HepG2 (cell line): ENCODE data around the gene TFAP2E. TPM values are rescaled to one million over a fixed set of nuclear protein-coding genes. Genes with fewer than 3 reads are reported as not detected.

ENCODE experiments used
- AKAP8 ChIP-seq: sonication (generic); formaldehyde crosslinking; IDR thresholded peaks from 2 replicates; pipeline ENCODE4 v1.5.1; 2020; ENCODE audit warnings: mild to moderate bottlenecking, missing genetic modification reagents
- DMAP1 ChIP-seq: IDR thresholded peaks from 2 replicates; pipeline ENCODE4 v1.6.1; 2016
- EZH2 ChIP-seq: conservative IDR thresholded peaks from 2 replicates; pipeline ENCODE4 v1.6.1; 2012; ENCODE audit warnings: mild to moderate bottlenecking, low read depth, low read length, moderate library complexity
- IKZF4 ChIP-seq: sonication (generic); formaldehyde crosslinking; IDR thresholded peaks from 2 replicates; pipeline ENCODE4 v1.5.1; 2020; ENCODE audit warnings: borderline replicate concordance, mild to moderate bottlenecking, low read depth, missing genetic modification reagents; ENCODE audit errors: not compliant biosample characterization
- KDM4B ChIP-seq: sonication (generic); formaldehyde crosslinking; IDR thresholded peaks from 2 replicates; pipeline ENCODE4 v1.4.0; 2020; ENCODE audit warnings: missing genetic modification reagents
- MATR3 ChIP-seq: sonication (generic); formaldehyde crosslinking; IDR thresholded peaks from 2 replicates; pipeline ENCODE4 v1.4.0; 2020; ENCODE audit warnings: missing genetic modification reagents
- MED13 ChIP-seq: sonication (generic); formaldehyde crosslinking; IDR thresholded peaks from 2 replicates; pipeline ENCODE4 v1.5.0; 2020; ENCODE audit warnings: missing genetic modification reagents
- MIER3 ChIP-seq: IDR thresholded peaks from 2 replicates; pipeline ENCODE4 v1.6.1; 2016; ENCODE audit warnings: missing compliant biosample characterization, borderline replicate concordance
- RAD21 ChIP-seq: fragments of 450-650 bp; formaldehyde crosslinking; IDR thresholded peaks from 2 replicates; pipeline ENCODE4 v1.5.0; 2020; ENCODE audit warnings: mild to moderate bottlenecking
- REL ChIP-seq: sonication (generic); formaldehyde crosslinking; conservative IDR thresholded peaks from 2 replicates; pipeline ENCODE4 v1.8.0; 2022; ENCODE audit warnings: mild to moderate bottlenecking, missing genetic modification reagents, moderate library complexity
- SUZ12 ChIP-seq: fragments of 150-350 bp; IDR thresholded peaks from 2 replicates; pipeline ENCODE4 v1.6.1; 2014; ENCODE audit warnings: low read depth, low read length
- TGIF2 ChIP-seq: IDR thresholded peaks from 2 replicates; pipeline ENCODE4 v1.6.1; 2016; ENCODE audit warnings: control low read depth, missing compliant biosample characterization
- ZFP36L1 ChIP-seq: sonication (generic); formaldehyde crosslinking; IDR thresholded peaks from 2 replicates; pipeline ENCODE4 v1.8.0; 2022; ENCODE audit warnings: mild to moderate bottlenecking, missing genetic modification reagents, moderate library complexity
- ZNF552 ChIP-seq: sonication (generic); formaldehyde crosslinking; IDR thresholded peaks from 2 replicates; pipeline ENCODE4 v1.9.0; 2022; ENCODE audit warnings: missing genetic modification reagents, mild to moderate bottlenecking, borderline replicate concordance
- ZNF607 ChIP-seq: sonication (generic); formaldehyde crosslinking; IDR thresholded peaks from 2 replicates; pipeline ENCODE4 v1.5.1; 2020; ENCODE audit warnings: missing genetic modification reagents, mild to moderate bottlenecking, borderline replicate concordance
- ZNF709 ChIP-seq: sonication (generic); formaldehyde crosslinking; IDR thresholded peaks from 2 replicates; pipeline ENCODE4 v1.5.0; 2020; ENCODE audit warnings: mild to moderate bottlenecking, missing genetic modification reagents
- ZNF724P ChIP-seq: sonication (generic); formaldehyde crosslinking; IDR thresholded peaks from 2 replicates; pipeline ENCODE4 v1.8.0; 2022; ENCODE audit warnings: missing genetic modification reagents, borderline replicate concordance
- ZNF883 ChIP-seq: sonication (generic); formaldehyde crosslinking; IDR thresholded peaks from 2 replicates; pipeline ENCODE4 v1.5.1; 2020; ENCODE audit warnings: mild to moderate bottlenecking, missing genetic modification reagents; ENCODE audit errors: not compliant biosample characterization
- polyA plus RNA-seq, 8 experiments: library from polyadenylated mRNA; depleted of rRNA in 3 of 8; stranded (reverse) in 7 of 8; unstranded in 1 of 8; fragments of >200 nt; fragmentation: Illumina TruSeq in 4 of 8; extraction: Trizol in 4 of 8; gene quantifications; 2 replicates each; pipeline versions ENCODE4 v1.2.1 to v1.2.3, GENCODE V29; 2011 to 2016; ENCODE audit warnings: low read depth in 4 of 8, missing spikeins in 1 of 8, mixed read lengths in 1 of 8; ENCODE audit not compliant: insufficient read depth in 1 of 8
- total RNA-seq, 5 experiments: library from RNA; depleted of rRNA; stranded (reverse); fragments of >200 nt; fragmentation: Illumina TruSeq; extraction: Trizol; gene quantifications; 2 replicates each; pipeline ENCODE4 v1.2.3, GENCODE V29; 2016; ENCODE audit warnings: low read depth in 1 of 5
- TF ChIP-seq, protein P1 (sequence below): sonication (generic); formaldehyde crosslinking; IDR thresholded peaks from 2 replicates; pipeline ENCODE4 v1.4.0; 2020; ENCODE audit warnings: missing genetic modification reagents, low read depth, mild to moderate bottlenecking, borderline replicate concordance
- TF ChIP-seq, protein P2 (sequence below): sonication (generic); formaldehyde crosslinking; IDR thresholded peaks from 2 replicates; pipeline ENCODE4 v1.5.1; 2020; ENCODE audit warnings: missing genetic modification reagents, mild to moderate bottlenecking, borderline replicate concordance
- TF ChIP-seq, protein P3 (sequence below): sonication (generic); formaldehyde crosslinking; IDR thresholded peaks from 2 replicates; pipeline ENCODE4 v1.5.1; 2020; ENCODE audit warnings: missing genetic modification reagents, mild to moderate bottlenecking, borderline replicate concordance
- TF ChIP-seq, protein P4 (sequence below): sonication (generic); formaldehyde crosslinking; IDR thresholded peaks from 2 replicates; pipeline ENCODE4 v1.8.1; 2023; ENCODE audit warnings: mild to moderate bottlenecking, moderate library complexity, missing genetic modification reagents
- TF ChIP-seq, protein P5 (sequence below): sonication (generic); formaldehyde crosslinking; IDR thresholded peaks from 2 replicates; pipeline ENCODE4 v1.4.0; 2020; ENCODE audit warnings: missing genetic modification reagents
- TF ChIP-seq, protein P6 (sequence below): sonication (generic); formaldehyde crosslinking; IDR thresholded peaks from 2 replicates; pipeline ENCODE4 v1.5.0; 2020; ENCODE audit warnings: missing genetic modification reagents

Gene TFAP2E
- total and polyA plus RNA-seq, 2 of the 13 experiments (the other 11 are each of a cell fraction or from before 2014, with no cell fraction given) = 0.31 to 0.41 TPM

DNA sequence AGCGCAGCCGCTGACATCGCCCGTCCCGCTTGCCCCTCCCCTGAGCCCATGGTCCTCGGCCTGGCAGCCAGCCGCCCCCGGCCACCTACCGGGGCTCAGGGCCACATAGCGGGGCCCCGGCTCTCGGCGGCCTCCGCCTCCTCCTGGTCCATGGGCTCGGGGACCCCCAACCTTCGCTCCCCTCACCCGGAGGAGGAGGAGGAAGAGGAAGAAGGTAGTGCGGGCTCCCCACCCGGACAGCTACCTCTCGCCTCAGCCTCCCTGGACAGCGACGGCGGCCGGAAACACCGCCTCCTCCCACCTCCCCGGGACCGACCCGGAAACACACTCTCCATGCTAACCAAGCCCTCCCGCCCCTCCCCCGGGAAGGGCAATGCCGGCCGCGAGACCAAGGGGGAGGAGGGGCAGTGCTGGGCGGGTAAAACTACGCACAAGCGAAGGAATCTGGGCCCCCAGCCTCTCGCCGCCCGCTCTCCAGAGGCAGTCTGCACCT lies 15.9 kb upstream of the TFAP2E start, which contains the start of gene KIAA0319L (continued):
- no peak for TF ChIP-seq ZNF724P (CRISPR knock-in tag)
- TF ChIP-seq RAD21 (CRISPR knock-in tag) = peak; percentile 35
- TF ChIP-seq ZFP36L1 (CRISPR knock-in tag) = peak; percentile 24; the same call in 1 of the 2 replicates
- TF ChIP-seq, protein P1, sequence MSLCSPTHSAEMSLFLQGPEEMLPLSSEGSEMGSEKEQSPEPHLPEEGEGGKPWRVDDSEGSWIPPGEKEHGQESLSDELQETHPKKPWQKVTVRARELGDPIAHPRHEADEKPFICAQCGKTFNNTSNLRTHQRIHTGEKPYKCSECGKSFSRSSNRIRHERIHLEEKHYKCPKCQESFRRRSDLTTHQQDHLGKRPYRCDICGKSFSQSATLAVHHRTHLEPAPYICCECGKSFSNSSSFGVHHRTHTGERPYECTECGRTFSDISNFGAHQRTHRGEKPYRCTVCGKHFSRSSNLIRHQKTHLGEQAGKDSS = no peak
- no peak for TF ChIP-seq MATR3 (CRISPR knock-in tag)
- TF ChIP-seq, protein P2, sequence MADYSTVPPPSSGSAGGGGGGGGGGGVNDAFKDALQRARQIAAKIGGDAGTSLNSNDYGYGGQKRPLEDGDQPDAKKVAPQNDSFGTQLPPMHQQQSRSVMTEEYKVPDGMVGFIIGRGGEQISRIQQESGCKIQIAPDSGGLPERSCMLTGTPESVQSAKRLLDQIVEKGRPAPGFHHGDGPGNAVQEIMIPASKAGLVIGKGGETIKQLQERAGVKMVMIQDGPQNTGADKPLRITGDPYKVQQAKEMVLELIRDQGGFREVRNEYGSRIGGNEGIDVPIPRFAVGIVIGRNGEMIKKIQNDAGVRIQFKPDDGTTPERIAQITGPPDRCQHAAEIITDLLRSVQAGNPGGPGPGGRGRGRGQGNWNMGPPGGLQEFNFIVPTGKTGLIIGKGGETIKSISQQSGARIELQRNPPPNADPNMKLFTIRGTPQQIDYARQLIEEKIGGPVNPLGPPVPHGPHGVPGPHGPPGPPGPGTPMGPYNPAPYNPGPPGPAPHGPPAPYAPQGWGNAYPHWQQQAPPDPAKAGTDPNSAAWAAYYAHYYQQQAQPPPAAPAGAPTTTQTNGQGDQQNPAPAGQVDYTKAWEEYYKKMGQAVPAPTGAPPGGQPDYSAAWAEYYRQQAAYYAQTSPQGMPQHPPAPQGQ (CRISPR knock-in tag) = no peak
- no peak for TF ChIP-seq ZNF883
- peak; percentile 59; the same call in 1 of the 2 replicates for TF ChIP-seq ZNF709
- TF ChIP-seq DMAP1 (CRISPR knock-in tag) = peak; percentile 80; the same call in 1 of the 2 replicates
- no peak for TF ChIP-seq REL (CRISPR knock-in tag)
- TF ChIP-seq, protein P3, sequence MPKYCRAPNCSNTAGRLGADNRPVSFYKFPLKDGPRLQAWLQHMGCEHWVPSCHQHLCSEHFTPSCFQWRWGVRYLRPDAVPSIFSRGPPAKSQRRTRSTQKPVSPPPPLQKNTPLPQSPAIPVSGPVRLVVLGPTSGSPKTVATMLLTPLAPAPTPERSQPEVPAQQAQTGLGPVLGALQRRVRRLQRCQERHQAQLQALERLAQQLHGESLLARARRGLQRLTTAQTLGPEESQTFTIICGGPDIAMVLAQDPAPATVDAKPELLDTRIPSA = no peak
- TF ChIP-seq, protein P4, sequence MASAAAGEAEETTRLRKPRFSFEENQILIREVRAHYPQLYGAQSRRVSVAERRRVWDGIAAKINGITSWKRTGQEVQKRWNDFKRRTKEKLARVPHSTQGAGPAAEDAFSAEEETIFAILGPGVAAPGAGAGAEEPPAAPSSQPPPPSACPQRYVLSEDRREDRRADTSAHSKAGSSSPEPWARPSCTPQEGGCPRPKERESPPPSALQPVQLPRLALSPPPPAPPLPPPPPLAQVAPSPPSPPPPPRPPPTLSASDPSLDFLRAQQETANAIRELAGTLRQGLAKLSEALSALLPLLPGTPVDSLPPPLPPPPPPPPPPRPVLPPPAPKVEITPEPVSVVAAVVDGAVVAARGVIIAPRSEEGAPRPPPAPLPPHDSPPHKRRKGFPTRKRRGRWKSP (CRISPR knock-in tag) = no peak
- no peak for TF ChIP-seq KDM4B (CRISPR knock-in tag)
- TF ChIP-seq MIER3 = no peak
- no peak for TF ChIP-seq ZNF552
- TF ChIP-seq EZH2 = no peak
- TF ChIP-seq TGIF2 (CRISPR knock-in tag) = peak; percentile 10; the same call in 1 of the 2 replicates
- TF ChIP-seq ZNF607 (CRISPR knock-in tag) = no peak; the same call in 1 of the 2 replicates
- no peak for TF ChIP-seq AKAP8 (CRISPR knock-in tag)
- TF ChIP-seq, protein P5, sequence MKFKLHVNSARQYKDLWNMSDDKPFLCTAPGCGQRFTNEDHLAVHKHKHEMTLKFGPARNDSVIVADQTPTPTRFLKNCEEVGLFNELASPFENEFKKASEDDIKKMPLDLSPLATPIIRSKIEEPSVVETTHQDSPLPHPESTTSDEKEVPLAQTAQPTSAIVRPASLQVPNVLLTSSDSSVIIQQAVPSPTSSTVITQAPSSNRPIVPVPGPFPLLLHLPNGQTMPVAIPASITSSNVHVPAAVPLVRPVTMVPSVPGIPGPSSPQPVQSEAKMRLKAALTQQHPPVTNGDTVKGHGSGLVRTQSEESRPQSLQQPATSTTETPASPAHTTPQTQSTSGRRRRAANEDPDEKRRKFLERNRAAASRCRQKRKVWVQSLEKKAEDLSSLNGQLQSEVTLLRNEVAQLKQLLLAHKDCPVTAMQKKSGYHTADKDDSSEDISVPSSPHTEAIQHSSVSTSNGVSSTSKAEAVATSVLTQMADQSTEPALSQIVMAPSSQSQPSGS (CRISPR knock-in tag) = no peak; the same call in 1 of the 2 replicates
- TF ChIP-seq, protein P6, sequence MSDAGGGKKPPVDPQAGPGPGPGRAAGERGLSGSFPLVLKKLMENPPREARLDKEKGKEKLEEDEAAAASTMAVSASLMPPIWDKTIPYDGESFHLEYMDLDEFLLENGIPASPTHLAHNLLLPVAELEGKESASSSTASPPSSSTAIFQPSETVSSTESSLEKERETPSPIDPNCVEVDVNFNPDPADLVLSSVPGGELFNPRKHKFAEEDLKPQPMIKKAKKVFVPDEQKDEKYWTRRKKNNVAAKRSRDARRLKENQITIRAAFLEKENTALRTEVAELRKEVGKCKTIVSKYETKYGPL = no peak
- TF ChIP-seq IKZF4 (CRISPR knock-in tag) = no peak
- TF ChIP-seq MED13 (CRISPR knock-in tag) = no peak; the same call in 1 of the 2 replicates
- TF ChIP-seq SUZ12 = no peak
